Measurements from ENCODE around the gene NES.

GRCh38 chr1:156646738-156647211 lies 30.4 kb downstream of the NES start:
- TF ChIP-seq, protein P1, sequence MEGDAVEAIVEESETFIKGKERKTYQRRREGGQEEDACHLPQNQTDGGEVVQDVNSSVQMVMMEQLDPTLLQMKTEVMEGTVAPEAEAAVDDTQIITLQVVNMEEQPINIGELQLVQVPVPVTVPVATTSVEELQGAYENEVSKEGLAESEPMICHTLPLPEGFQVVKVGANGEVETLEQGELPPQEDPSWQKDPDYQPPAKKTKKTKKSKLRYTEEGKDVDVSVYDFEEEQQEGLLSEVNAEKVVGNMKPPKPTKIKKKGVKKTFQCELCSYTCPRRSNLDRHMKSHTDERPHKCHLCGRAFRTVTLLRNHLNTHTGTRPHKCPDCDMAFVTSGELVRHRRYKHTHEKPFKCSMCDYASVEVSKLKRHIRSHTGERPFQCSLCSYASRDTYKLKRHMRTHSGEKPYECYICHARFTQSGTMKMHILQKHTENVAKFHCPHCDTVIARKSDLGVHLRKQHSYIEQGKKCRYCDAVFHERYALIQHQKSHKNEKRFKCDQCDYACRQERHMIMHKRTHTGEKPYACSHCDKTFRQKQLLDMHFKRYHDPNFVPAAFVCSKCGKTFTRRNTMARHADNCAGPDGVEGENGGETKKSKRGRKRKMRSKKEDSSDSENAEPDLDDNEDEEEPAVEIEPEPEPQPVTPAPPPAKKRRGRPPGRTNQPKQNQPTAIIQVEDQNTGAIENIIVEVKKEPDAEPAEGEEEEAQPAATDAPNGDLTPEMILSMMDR (IDR thresholded peaks at IDR 0.05) = no peak
- no peak for TF ChIP-seq POLR2A (IDR thresholded peaks at IDR 0.05)

Measured in heart left ventricle (tissue), 13 donors.